Osteocyte (in vitro differentiated cells): ENCODE measurements around the gene KLHL14. TPM values are rescaled to one million over a fixed set of nuclear protein-coding genes. Genes with fewer than 3 reads are reported as not detected.

Source experiments
- DNase-seq: peaks from one replicate; pipeline ENCODE4 v3.0.0; 2021; ENCODE audit warnings: mixed read lengths; ENCODE audit not compliant: unreplicated experiment; ENCODE audit errors: extremely low spot score
- H3K27ac Mint-ChIP-seq: one replicate; pipeline ENCODE4 v1.8.0; 2021; ENCODE audit warnings: mild to moderate bottlenecking, mixed read lengths; ENCODE audit not compliant: unreplicated experiment
- H3K27me3 Mint-ChIP-seq: one replicate; pipeline ENCODE4 v1.8.0; 2021; ENCODE audit warnings: mixed read lengths; ENCODE audit not compliant: unreplicated experiment
- H3K36me3 Mint-ChIP-seq: one replicate; pipeline ENCODE4 v1.8.0; 2021; ENCODE audit warnings: mixed read lengths; ENCODE audit not compliant: unreplicated experiment
- H3K4me1 Mint-ChIP-seq: one replicate; pipeline ENCODE4 v1.8.0; 2021; ENCODE audit warnings: mixed read lengths; ENCODE audit not compliant: unreplicated experiment
- H3K4me3 Mint-ChIP-seq: one replicate; pipeline ENCODE4 v1.8.0; 2021; ENCODE audit warnings: mild to moderate bottlenecking, moderate library complexity, mixed read lengths; ENCODE audit not compliant: unreplicated experiment
- H3K9me3 Mint-ChIP-seq: one replicate; pipeline ENCODE4 v1.8.0; 2021; ENCODE audit warnings: mixed read lengths; ENCODE audit not compliant: unreplicated experiment
- CTCF ChIP-seq: fragments of 200-600 bp; sonication (generic); IDR thresholded peaks from 2 replicates; pipeline ENCODE4 v1.5.0; 2021; ENCODE audit warnings: antibody characterized with exemption, mild to moderate bottlenecking, moderate library complexity
- total RNA-seq: library from RNA; stranded (reverse); gene quantifications from 2 replicates; pipeline ENCODE4 v1.2.1, GENCODE V29; 2021

The KLHL14 gene
- total RNA-seq, 1 donor from 2014 or later: not detected

- H3K9me3 Mint-ChIP-seq: no peaks in the 10 kb centered on the region
- no peak for TF ChIP-seq CTCF
- no peaks in the 10 kb centered on the region for H3K4me1 Mint-ChIP-seq
- no peak overlapping the region for H3K27ac Mint-ChIP-seq
- no peaks in the 10 kb centered on the region for H3K36me3 Mint-ChIP-seq
- no peak overlapping the region for H3K4me3 Mint-ChIP-seq
- peaks cover 8% of the 10 kb centered on the region for H3K27me3 Mint-ChIP-seq
- no peak for DNase-seq
Measured at GRCh38 chr18:32683044-32683443, 89.8 kb downstream of the KLHL14 start.

DNA sequence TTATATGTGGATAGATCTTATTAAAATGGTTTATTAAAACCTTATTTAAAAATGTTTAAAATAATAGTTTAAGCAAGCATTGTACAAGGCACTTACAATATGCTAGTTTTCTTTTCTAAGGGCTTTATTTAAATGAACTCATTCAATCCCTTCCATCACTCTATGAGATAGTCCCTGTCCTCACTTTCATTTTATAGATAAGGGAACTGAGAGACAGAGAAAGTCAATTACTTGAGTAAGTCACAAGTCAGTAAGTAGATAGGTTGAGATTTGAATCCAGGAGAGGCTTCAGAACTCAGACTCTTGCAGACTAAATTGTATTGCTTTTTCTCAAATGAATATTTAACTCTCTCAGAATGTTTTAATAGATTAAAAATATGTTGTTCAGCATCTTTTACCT lies 95.2 kb downstream of the KLHL14 start:
- TF ChIP-seq CTCF: no peak
- peaks cover 17% of the 10 kb centered on the region for H3K27me3 Mint-ChIP-seq

GRCh38 chr18:32674491-32674890 lies 98.3 kb downstream of the KLHL14 start:
- no peaks in the 10 kb centered on the region for H3K4me1 Mint-ChIP-seq

More for the DNA sequence above, 95.2 kb downstream of the KLHL14 start:
- no peaks in the 10 kb centered on the region for H3K36me3 Mint-ChIP-seq
- no peaks in the 10 kb centered on the region for H3K4me1 Mint-ChIP-seq
- no peak overlapping the region for H3K27ac Mint-ChIP-seq
- no peak overlapping the region for H3K4me3 Mint-ChIP-seq
- DNase-seq: no peak
- no peaks in the 10 kb centered on the region for H3K9me3 Mint-ChIP-seq

GRCh38 chr18:32672398-32672797 lies 100.4 kb downstream of the KLHL14 start:
- Mint-ChIP-seq H3K9me3 (no peaks in the 10 kb centered on the region), H3K27ac (no peak overlapping the region), H3K36me3 (no peaks in the 10 kb centered on the region), H3K4me3 (no peak overlapping the region), H3K4me1 (no peaks in the 10 kb centered on the region), H3K27me3 (peaks cover 9% of the 10 kb centered on the region)
- no peak for DNase-seq
- no peak for TF ChIP-seq CTCF

More at GRCh38 chr18:32674491-32674890, 98.3 kb downstream of the KLHL14 start:
- peak; percentile 19 for TF ChIP-seq CTCF
- no peak for DNase-seq
- no peaks in the 10 kb centered on the region for H3K36me3 Mint-ChIP-seq
- no peaks in the 10 kb centered on the region for H3K9me3 Mint-ChIP-seq
- H3K27ac Mint-ChIP-seq: no peak overlapping the region
- peaks cover 15% of the 10 kb centered on the region for H3K27me3 Mint-ChIP-seq
- no peak overlapping the region for H3K4me3 Mint-ChIP-seq

- peaks cover under 1% of the 10 kb centered on the region for H3K27me3 Mint-ChIP-seq
- H3K27ac Mint-ChIP-seq: no peak overlapping the region
- H3K4me3 Mint-ChIP-seq: no peak overlapping the region
- H3K36me3 Mint-ChIP-seq: no peaks in the 10 kb centered on the region
- H3K4me1 Mint-ChIP-seq: no peaks in the 10 kb centered on the region
- no peaks in the 10 kb centered on the region for H3K9me3 Mint-ChIP-seq
- DNase-seq: no peak
- TF ChIP-seq CTCF: no peak
Measured at GRCh38 chr18:32670727-32671126, 102.1 kb downstream of the KLHL14 start.
